Measurements from ENCODE around the gene GOLIM4.

The GOLIM4 gene

DNA sequence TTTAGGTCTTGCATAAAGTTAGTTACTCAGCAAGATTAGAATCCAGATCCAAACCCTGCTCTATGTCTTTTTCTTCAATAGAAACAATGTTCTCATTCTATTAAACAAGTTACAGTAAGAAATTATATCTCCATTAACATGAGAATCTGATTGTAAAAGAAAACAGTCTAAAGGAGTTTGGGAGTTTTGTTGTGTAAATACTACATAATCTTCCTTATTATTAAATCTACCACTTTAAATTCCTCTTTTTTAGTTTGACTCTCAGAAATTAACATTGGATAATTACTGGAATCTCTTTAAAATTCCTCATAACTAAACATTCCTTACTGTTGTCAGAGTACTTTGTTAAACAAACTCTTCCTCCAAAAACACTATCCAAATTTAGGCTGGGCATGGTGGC is 1.7 kb upstream of the GOLIM4 start:
- no peak for DNase-seq (ENCODE audit: low read depth in 1 of 2, low spot score in 1 of 2)

DNA sequence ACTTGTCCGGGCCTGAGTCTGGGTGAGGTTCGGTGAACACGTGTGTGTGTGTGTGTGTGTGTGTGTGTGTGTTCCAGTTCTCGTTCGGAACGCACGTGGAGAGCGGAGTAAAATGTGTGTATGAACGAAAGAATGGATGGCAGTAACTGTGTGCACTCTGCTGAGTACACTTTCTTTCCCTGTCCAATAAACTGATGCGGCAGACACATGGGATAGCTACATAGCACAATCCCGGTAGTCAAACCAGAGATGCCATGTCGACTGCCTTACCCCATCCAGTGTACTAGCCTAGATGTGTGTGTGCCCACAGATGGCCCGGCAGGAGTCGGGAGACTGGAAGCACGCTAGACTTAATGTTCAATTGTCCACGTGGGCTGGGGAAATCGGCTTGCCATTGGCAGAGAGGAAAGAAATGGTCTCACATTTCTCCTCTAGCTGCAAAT is 507 bp upstream of the GOLIM4 start:
- DNase-seq (ENCODE audit: low read depth in 1 of 2, low spot score in 1 of 2), result no peak

DNA sequence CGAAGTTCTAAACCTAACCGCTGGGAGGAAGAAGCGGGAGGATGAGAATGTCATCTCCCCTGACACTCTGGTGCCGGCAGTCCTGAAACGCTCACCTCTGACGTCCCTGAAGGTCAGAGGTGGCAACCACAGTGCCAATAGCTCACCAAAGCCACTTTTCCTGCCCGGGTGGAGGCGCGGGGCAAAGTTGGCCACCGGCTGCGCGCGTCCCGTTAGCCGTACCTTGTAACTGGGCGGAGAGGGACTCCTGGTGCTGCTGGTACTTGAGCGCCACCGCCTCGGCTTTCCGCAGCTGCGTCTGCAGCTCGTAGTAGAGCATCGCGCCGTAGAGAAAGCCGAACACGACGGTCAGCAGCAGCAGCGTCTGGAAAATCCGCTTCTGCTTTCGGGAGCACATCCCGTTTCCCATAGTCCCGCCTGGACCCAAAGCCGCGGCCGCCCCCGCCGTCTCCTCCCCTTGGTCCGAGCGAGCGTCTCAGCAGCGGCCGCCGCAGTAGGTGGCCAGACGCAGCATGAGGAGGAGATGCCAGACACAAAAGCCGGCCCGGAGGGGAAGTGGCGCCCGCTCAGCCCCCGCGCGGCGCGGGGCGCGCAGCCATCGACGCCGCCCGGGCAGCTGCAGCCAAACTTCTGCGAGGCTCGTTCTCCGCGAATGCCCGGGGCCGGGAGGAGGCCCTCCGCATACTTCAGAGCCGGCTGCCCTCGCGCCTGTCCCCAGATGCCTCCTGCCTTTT is 680 bp downstream of the GOLIM4 start:
- no peak for DNase-seq (ENCODE audit: low read depth in 1 of 2, low spot score in 1 of 2)

DNA sequence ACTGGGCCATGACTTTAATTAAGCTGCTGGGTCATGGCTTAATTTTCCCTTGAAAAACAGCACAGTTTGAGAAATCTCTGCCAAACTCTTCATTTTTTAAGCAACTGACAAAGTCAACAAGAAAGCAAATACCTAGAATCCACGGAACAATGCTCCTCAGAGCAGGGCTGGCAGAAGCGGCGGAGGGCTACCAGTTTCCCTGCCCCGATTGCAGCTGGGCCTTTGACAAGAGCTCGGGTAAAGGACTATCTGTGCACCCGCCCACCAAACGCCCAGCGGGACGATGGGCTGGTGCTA is 1.2 kb downstream of the GOLIM4 start:
- no peak for DNase-seq (ENCODE audit: low read depth in 1 of 2, low spot score in 1 of 2)

DNA sequence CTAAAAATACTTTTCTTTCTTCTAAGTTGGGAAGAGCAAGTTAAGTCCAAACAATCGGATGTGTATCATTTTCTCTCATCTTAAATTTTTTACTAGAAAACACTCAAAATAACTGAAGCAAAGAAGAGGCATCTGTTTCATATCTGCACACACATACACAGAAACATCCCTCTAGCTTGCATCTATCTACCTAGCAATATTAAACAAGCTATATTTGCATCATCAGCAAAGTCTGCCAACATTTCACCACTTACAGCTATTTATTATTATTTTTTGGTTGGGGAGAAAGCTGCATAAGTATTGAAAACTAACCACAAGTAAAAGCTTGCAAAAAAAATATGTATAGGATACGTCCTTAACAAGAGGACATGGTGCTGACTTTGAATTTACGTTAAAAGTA is 1.9 kb downstream of the GOLIM4 start:
- no peak for DNase-seq (ENCODE audit: low read depth in 1 of 2, low spot score in 1 of 2)

DNA sequence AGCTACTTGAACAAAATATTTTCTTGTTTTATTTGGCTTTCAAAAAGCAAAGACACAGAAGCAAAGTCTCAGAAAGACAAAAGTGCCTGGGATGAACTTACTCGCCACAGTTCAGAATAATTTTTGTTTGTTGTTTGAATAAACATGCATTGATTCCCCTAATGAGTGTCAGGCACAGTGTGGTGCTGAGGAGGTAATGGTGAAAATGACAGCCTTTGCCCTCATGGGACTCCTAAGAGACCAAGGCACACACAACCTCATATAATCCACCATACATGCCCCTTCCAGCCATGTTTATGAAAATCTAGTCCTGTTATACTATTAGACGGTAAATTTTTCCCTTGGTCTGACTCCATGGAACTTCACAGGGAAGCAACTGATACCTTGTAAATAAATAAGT is 2.5 kb downstream of the GOLIM4 start:
- DNase-seq (ENCODE audit: low read depth in 1 of 2, low spot score in 1 of 2), result no peak

DNA sequence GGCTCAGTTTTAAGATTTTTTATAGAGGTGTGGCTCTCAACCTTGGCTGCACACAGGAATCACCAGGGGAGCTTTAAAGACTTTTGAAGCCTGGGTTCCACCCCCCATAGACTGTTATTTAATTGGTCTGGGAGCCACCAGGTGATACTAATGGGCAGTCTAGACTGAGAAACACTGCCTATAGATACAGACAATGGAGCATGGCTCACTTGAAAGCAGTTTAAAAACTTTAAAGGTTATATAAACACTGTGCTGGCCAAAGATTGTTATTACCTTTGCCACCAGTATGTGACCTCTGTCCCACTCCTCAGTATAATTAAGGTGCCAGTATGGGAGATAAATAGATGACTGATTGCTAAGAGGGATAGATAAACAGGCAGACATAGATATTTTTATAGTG is 3.8 kb downstream of the GOLIM4 start:
- no peak for DNase-seq (ENCODE audit: low read depth in 1 of 2, low spot score in 1 of 2)

DNA sequence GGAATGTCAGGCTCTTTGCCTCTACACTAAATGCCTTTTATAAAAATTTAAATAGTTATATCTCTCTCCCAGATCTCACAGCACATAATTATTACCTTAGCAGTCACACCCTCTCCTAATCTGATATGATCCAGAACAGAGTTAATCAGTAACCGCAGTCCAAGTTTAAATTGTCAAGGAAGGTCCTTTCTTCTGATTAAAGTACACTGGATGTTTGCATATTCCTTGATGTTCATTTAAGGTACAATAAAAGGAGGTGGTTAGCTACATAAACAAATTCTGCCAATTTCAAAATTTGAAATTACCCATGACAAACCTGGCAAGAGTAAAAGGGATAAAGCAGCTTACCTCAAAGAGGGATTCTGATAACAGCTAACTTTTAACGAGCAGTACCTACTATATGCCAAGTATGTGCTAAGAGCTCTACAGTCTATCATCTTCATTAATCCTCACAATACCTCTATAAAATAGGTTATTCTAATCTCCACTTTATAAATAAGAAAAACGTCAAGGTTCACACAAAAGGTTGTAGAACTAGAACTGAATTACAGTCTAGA is 4.3 kb downstream of the GOLIM4 start:
- DNase-seq (ENCODE audit: low read depth in 1 of 2, low spot score in 1 of 2), result no peak

DNA sequence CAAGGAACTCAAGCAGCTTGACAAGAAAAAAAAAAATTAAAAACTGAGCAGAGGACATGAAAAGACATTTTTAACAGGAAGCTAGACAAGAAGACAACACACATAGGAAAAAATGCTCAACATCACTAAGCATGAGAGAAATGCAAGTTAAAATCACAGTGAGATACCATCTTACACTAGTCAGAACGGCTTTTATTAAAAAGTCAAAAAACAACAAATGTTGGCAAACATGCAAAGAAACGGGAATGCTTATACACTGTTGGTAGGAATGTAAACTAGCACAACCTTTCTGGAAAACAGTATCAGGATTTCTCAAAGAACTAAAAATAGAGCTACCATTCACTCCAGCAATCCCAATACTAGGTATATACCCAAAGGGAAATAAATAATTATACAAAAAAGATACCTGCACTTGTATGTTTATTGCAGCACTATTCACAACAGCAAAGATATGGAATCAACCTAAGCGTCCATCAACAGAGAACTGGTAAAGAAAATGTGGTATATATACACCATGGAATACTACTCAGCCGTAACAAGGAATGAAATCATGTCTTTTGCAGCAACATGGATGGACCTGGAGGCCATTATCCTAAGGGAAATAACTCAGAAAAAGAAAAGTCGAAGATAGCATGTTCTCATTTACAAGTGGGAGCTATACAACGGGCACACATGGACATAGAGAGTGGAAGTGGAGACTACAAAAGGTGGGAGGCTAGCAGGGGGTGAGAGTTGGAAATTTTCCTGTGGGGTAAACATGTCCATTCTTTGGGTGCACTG is 5.2 kb downstream of the GOLIM4 start:
- no peak for DNase-seq (ENCODE audit: low read depth in 1 of 2, low spot score in 1 of 2)

DNA sequence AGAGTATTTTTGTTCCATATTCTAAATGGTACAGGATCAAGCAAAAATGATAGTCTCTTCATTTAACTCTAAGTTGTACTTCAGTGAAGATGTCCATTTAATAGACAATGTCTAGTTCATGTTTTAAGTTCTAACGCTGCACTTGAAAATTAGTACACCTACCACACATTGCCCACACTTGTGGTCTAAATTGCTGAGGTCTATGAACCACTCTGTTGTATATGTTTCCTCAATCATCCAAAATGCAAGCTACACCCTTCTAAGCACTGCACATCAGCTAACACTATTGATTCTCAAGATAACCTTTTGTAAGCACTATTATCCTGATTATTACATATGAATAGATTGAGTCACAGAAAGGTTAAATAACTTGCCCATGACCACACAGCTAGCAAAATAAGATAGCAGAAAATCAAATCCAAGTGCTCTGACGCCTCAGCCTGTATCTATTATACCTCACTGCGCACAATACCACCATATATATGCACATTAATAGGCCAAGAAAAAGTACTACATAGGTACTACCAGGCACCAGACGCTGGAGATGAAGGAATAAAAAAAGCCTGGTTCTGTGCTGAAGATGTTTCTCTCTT is 6.4 kb downstream of the GOLIM4 start:
- DNase-seq (ENCODE audit: low read depth in 1 of 2, low spot score in 1 of 2), result no peak

DNA sequence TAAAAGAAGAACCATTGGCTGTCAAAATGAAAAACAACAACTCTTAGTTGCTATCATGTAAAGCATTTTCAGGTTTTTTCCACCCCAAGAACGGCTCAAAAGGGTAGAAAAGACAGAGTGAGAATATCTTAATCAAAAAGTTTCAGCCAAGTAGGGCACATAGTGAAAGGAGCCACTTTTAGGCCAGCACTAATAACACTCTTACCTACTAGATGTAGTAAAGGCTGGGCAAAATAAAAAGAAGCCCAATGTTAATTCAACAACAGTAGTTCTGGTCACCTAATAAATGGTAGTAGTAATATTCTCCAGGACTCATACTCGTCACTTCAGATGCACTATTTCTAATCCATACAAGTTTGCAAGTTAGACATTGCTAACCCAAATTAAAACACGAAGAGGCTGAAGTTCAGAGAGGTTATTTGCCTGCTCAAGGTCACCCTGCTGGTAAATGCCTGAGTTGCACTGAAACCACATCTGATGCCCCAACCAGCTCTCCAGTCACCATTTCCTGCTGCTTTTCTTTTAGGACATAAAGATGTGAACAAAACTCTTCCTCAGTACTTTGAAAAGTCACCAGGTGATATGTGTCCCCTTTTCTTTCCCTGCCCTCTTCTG is 7.5 kb downstream of the GOLIM4 start:
- DNase-seq (ENCODE audit: low read depth in 1 of 2, low spot score in 1 of 2), result no peak

DNA sequence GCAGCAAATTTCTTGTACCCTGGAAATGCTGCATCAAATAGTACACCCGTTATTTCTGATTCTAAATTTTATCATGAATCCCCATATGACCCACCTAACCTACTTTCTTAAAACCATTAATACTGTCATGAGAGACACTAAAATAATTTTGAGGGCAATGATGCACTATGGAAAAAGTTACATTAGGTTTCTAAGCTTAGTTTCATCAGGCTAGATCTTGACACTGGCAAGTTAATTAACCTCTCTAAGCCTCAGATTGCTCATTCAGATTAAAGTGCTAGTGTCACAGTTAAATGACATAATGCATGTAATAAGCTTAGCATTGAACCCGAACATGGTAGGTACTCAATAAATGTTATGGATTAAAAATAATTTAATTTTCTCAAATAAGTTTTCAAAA is 8.2 kb downstream of the GOLIM4 start:
- DNase-seq (ENCODE audit: low read depth in 1 of 2, low spot score in 1 of 2), result no peak

DNA sequence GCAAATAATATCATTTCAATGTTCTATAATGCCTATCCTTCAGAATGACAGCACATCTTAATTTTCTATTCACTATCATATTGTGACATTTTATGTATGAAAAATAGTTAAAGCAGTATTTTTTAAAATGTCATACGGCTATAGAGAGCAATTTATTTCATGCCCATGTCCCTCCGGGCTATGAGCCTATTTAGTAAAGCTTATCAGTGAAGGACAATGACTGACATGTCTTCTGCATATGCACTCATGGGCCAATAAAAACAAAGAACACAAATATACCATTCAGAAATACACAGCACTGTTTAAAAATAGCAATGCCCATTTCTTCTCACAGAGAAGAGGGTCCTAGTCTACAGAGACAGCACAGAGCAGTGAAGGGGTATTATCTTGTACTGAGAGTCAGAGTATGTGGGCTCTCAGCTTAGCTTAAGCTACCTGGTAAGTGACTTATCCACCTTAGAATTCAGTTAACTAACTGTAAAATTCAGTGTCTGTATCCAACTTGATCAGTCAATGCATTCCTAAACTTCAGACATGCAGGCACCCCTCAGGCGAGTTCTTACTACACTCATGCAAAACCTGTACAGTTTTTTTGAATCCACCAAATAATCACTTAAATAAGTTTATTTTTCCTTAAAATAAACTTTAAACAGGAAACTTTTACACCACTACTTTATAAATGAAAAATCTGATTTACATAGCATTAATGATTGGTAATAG is 9.0 kb downstream of the GOLIM4 start:
- DNase-seq (ENCODE audit: low read depth in 1 of 2, low spot score in 1 of 2), result no peak

DNA sequence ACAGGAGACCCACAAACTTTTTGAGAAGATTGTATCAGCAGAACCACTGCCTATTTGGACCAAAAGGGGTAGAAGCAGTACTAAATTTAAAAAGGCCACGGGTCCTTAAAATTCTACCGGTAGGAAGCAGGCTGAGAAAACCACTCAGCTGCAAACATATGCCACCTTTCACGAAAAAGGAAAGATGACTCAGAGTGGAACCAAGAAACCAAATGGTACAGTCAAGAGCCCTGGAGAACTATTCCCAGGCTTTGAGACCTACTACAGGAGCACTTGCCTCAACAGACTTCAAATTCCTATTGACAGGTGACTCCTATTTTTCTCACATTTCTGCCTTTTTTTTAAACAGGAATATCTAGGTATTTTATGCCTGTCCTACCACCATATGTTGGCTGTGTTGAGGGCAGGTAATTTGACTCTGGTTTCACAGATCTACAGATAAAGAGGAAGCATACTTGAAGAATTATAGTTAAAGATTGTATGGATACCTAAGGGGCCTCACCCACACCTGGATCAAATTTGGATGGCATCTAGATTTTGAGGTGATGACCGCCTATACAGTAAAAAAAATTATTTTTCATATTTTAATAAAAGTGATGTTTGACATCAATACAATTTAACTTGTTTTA is 10.1 kb downstream of the GOLIM4 start:
- no peak for DNase-seq (ENCODE audit: low read depth in 1 of 2, low spot score in 1 of 2)

DNA sequence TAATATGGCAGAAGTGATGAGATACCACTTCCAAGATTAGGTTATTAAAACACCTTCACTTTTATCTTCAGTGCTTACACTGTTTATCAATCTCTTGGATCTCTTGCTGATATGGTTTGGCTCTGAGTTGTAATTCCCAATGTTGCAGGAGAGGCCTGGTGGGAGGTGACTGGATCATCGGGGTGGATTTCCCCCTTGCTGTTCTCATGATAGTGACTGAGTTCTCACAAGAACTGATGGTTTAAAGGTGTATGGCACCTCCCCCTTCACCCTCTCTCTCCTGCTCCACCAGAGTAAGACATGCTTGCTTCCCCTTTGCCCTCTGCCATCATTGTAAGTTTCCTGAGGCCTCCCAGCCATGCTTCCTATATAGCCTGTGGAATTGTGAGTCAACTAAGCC is 11.8 kb downstream of the GOLIM4 start:
- no peak for DNase-seq (ENCODE audit: low read depth in 1 of 2, low spot score in 1 of 2)

DNA sequence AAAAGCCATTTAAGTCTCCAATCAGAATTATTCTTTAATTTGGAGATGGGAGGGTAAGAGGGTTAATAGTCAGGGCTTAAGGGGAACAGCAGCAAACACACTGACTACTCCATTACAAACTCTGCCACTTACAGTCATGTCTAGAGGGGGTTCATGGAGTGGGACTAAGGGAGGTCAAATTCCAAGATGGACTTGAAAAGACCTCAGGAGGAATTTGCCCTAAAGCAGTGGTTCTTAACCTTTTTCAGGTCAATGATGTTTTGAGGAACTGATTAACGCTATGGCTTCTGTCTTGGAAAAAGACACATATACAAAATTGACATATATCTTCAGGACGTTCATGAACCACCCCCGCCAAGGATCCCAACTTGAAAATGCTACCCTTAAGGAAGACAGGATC is 13.9 kb downstream of the GOLIM4 start:
- no peak for DNase-seq (ENCODE audit: low read depth in 1 of 2, low spot score in 1 of 2)

DNA sequence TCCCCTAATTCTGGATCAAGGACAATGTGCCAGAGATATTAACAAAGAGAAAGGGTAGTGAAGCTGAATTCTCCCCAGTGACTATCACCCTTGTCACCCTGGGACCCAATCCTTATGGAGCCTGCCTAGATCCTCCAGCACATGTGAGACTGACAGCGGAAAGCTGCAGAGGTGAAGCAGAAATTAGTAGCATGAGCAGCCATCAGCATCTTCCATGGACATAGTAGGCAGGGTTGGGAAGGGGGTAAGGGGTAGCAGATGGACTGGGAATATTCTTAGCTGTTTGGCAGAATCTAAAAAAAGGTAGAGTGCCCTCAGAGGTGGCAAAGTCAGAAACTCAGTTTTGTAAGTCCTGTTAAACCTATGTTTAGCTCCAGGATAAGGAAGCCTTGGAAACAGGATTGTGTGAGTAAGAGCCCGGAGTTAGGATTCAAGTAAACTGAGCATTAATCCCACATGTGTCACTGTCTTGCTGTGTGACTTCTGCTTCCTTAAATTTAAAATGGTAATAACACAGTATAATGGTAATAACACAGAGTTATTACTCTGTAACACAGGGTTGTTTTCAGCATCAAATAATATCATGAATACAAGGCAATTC is 14.5 kb downstream of the GOLIM4 start:
- no peak for DNase-seq (ENCODE audit: low read depth in 1 of 2, low spot score in 1 of 2)

DNA sequence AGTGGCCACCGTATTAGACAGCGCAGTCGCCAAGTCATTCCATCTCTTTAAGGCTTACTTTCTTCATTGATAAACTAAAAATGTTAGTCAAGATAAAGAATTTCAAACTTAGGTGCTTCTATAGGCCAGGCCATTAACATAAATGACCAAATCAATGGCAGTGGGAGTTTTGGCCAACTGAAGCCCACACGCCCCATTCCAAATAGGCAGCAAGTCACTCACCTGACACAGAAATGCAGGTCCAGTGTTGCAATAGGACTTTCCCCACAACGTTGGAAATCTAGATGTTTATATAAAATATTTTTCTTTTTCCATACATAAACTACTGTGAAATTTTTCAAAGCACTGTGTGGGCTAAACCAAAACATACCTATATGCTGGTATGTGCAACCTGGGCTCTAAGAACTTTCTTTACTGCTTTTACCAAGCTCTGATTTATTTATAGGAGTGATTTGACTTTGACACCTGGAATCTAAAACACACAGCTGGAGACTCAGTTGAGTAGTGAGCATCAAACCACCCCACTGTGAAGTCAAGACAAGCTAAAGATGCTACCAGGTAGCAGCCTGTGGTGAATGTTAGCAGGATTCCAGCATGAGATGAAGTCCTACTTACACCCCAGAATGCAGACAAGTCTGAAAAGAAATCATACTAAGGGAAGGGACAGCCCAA is 15.1 kb downstream of the GOLIM4 start:
- DNase-seq (ENCODE audit: low read depth in 1 of 2, low spot score in 1 of 2), result no peak

DNA sequence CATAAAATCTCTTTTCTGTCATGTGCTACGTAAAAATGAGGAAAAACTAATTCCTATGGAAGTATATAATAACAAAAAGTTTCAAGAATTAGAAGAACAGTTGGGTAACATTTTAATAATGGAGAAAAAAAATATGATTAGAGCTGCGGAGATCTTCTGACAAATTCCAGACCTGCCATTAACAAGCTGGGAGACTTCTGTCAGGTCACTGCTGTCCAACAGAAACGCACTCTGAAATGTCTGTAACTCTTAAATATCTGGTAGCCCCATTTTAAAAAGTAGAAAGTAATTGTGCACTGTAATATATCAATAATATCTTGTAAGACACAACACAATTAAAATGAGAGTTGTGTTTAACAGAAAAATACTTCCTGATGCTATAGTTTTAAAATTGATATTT is 15.7 kb downstream of the GOLIM4 start:
- no peak for DNase-seq (ENCODE audit: low read depth in 1 of 2, low spot score in 1 of 2)

DNA sequence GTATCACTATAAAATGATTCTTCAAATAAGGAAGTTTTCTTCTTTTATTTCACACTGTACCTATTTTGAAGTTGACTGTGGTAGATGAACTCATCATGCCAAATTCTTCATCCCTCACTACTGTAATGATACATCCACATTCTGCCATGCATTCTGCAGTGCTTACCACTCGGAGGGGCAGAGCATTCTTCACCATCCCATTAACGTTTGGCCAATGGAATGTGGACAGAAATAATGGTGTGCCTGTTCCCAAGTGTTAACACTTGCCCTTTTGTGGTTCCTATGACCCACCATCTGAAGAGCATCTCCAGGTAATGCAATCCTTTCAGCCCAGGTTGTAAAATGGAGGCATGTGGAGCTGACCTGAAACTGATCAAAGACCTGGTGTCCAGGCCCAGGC is 18.6 kb downstream of the GOLIM4 start:
- DNase-seq (ENCODE audit: low read depth in 1 of 2, low spot score in 1 of 2), result no peak

All from stimulated activated CD4-positive, alpha-beta T cell treated with anti-CD3 and anti-CD28 coated beads, Interleukin-15, amount 100 ng/mL, for 1 hour (primary cell).